Measurements from ENCODE around the gene PRKG1.

- no peak for TF ChIP-seq CTCF (IDR thresholded peaks at IDR 0.05; ENCODE audit: low read depth, low read length)
- no peak for TF ChIP-seq EZH2phosphoT487 (IDR thresholded peaks at IDR 0.05; ENCODE audit: low read depth)
Measured at GRCh38 chr10:51266496-51266895, 192.2 kb downstream of the PRKG1 start.

All from OCI-LY3 (cell line).